ENCODE measurements around the gene TIFAB. TPM values are rescaled to one million over a fixed set of nuclear protein-coding genes. Genes with fewer than 3 reads are reported as not detected.

Gene TIFAB
- total RNA-seq, 1 experiment from 2014 or later: not detected

DNA sequence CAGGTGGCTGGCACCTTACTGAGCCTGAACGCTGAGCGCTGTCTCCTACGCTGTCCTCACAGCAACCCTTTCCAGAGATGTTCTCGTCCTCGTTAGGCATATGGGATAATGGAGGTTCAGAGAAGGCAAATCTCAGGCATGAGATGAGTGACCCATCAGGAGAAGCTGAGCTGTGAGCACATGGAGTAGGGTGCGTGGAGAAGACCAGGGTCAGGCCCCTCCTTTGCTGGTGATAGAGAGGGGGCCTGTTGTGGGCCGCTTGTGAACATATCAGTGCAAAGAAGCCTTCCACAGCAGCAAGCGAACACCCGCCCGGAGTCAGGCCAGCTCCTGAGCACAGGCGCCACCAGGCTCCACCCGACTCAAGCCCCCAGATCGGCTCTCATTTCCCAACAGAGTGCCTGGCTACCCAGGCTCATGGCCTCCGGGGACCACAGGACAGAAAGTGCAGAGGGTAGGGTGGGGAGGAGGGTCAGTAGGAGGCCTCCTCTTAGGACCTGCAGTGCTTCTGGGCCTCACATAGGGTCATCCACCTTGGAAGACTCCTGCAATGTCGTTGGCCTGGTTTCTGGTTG is 15.0 kb upstream of the TIFAB start:
- DNase-seq (ENCODE audit: low read depth, low spot score): no peak
- in situ Hi-C loops (cut with HindIII; ENCODE audit: low pct_unique_long_range_greater_than_20kb, low sequenced_read_pairs): loop anchor here (25.0 kb wide), 1 partner anchor 370 kb away; the partner anchor contains the start of gene SLC25A48

- peak; percentile 68 for DNase-seq (ENCODE audit: low read depth, low spot score)
- in situ Hi-C loops (cut with HindIII; ENCODE audit: low pct_unique_long_range_greater_than_20kb, low sequenced_read_pairs): loop anchor here (25.0 kb wide), 1 partner anchor 371 kb away; the partner anchor contains the start of gene SLC25A48
These were observed 14.3 kb upstream of the TIFAB start for GRCh38 chr5:135466178-135467050.

GRCh38 chr5:135465391-135466122 is 13.4 kb upstream of the TIFAB start:
- in situ Hi-C loops (cut with HindIII; ENCODE audit: low pct_unique_long_range_greater_than_20kb, low sequenced_read_pairs): loop anchor here (25.0 kb wide), 1 partner anchor 372 kb away; the partner anchor contains the start of gene SLC25A48
- no peak for DNase-seq (ENCODE audit: low read depth, low spot score)

- in situ Hi-C loops (cut with HindIII; ENCODE audit: low pct_unique_long_range_greater_than_20kb, low sequenced_read_pairs): loop anchor here (5.0 to 25.0 kb wide), 2 partner anchors 90 to 375 kb away; partner anchors contain the start of gene SLC25A48
- DNase-seq (ENCODE audit: low read depth, low spot score): peak; percentile 72
These were observed 10.2 kb upstream of the TIFAB start for GRCh38 chr5:135462304-135462703.

GRCh38 chr5:135461481-135462151 is 9.5 kb upstream of the TIFAB start:
- DNase-seq (ENCODE audit: low read depth, low spot score): no peak
- in situ Hi-C loops (cut with HindIII; ENCODE audit: low pct_unique_long_range_greater_than_20kb, low sequenced_read_pairs): loop anchor here (5.0 to 25.0 kb wide), 2 partner anchors 91 to 376 kb away; partner anchors contain the start of gene SLC25A48

GRCh38 chr5:135460246-135461033 is 8.3 kb upstream of the TIFAB start:
- in situ Hi-C loops (cut with HindIII; ENCODE audit: low pct_unique_long_range_greater_than_20kb, low sequenced_read_pairs): loop anchor here (5.0 to 25.0 kb wide), 2 partner anchors 92 to 377 kb away; partner anchors contain the start of gene SLC25A48
- DNase-seq (ENCODE audit: low read depth, low spot score): no peak

GRCh38 chr5:135458921-135459331 is 6.8 kb upstream of the TIFAB start:
- no peak for DNase-seq (ENCODE audit: low read depth, low spot score)
- in situ Hi-C loops (cut with HindIII; ENCODE audit: low pct_unique_long_range_greater_than_20kb, low sequenced_read_pairs): loop anchor here (25.0 kb wide), 1 partner anchor 378 kb away; the partner anchor contains the start of gene SLC25A48

- in situ Hi-C loops (cut with HindIII; ENCODE audit: low pct_unique_long_range_greater_than_20kb, low sequenced_read_pairs): loop anchor here (25.0 kb wide), 1 partner anchor 379 kb away; the partner anchor contains the start of gene SLC25A48
- no peak for DNase-seq (ENCODE audit: low read depth, low spot score)
These were observed 6.2 kb upstream of the TIFAB start for GRCh38 chr5:135458356-135458755.

GRCh38 chr5:135457424-135458071 is 5.4 kb upstream of the TIFAB start:
- DNase-seq (ENCODE audit: low read depth, low spot score): peak; percentile 72
- in situ Hi-C loops (cut with HindIII; ENCODE audit: low pct_unique_long_range_greater_than_20kb, low sequenced_read_pairs): loop anchor here (25.0 kb wide), 1 partner anchor 380 kb away; the partner anchor contains the start of gene SLC25A48

- DNase-seq (ENCODE audit: low read depth, low spot score): no peak
- in situ Hi-C loops (cut with HindIII; ENCODE audit: low pct_unique_long_range_greater_than_20kb, low sequenced_read_pairs): loop anchor here (25.0 kb wide), 1 partner anchor 381 kb away; the partner anchor contains the start of gene SLC25A48
These were observed 4.3 kb upstream of the TIFAB start for GRCh38 chr5:135456238-135457099.

- no peak for DNase-seq (ENCODE audit: low read depth, low spot score)
- in situ Hi-C loops (cut with HindIII; ENCODE audit: low pct_unique_long_range_greater_than_20kb, low sequenced_read_pairs): loop anchor here (25.0 kb wide), 1 partner anchor 381 kb away; the partner anchor contains the start of gene SLC25A48
These were observed 3.7 kb upstream of the TIFAB start for GRCh38 chr5:135455876-135456237.

GRCh38 chr5:135454946-135455345 is 2.8 kb upstream of the TIFAB start:
- in situ Hi-C loops (cut with HindIII; ENCODE audit: low pct_unique_long_range_greater_than_20kb, low sequenced_read_pairs): loop anchor here (25.0 kb wide), 1 partner anchor 382 kb away; the partner anchor contains the start of gene SLC25A48

DNA sequence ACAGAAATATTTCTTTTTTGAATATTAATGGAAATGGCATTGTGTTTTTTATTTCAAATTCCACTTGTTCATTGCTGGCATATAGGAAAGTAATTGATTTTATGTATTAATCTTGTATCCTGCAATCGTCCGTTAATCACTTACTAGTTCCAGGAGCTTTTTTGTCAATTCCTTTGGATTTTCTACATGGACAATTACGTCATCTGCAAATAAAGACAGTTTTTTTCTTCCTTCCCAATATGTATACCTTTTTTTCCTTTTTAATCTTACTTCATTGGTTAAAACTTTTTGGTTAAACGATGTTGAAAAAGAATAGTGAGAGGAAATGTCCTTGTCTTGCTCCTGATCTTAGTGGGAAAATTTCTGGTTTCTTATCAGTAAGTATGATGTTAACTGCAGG is 1.5 kb upstream of the TIFAB start:
- in situ Hi-C loops (cut with HindIII; ENCODE audit: low pct_unique_long_range_greater_than_20kb, low sequenced_read_pairs): loop anchor here (25.0 kb wide), 1 partner anchor 384 kb away; the partner anchor contains the start of gene SLC25A48

More at GRCh38 chr5:135454946-135455345, 2.8 kb upstream of the TIFAB start:
- DNase-seq (ENCODE audit: low read depth, low spot score): no peak

DNA sequence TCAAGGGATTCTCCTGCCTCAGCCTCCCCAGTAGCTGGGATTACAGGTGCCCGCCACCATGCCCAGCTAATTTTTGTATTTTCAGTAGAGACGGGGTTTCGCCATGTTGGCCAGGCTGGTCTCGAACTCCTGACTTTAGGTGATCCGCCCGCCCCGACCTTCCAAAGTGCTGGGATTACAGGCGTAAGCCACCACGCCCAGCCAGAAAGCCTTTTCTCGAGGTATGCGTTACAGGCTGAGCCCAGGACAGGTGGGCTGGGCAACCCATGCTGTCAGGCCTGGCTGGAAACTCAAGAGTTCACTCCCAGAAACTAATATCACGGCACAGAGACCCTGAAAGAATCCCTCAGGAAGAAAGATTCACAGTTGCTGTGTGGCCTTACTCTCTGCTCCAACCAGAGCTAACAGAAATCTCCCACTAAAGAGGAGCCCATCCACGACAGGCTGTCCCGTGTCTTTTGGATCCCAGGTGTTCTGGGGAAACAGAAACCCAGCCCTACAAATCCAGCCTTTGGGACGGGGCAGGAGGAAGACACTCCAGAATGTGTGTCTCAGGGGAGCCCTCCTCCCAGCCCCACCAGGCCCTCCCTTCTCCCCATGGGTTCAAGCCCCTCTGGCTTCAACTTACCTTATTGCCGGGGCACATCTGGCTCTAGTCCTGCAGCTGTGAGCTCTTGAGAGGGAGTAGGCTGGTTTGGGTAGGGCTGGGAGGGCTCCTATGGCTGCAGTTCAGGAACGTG is 400 bp downstream of the TIFAB start:
- in situ Hi-C loops (cut with HindIII; ENCODE audit: low pct_unique_long_range_greater_than_20kb, low sequenced_read_pairs): loop anchor here (25.0 kb wide), 1 partner anchor 386 kb away; the partner anchor contains the start of gene SLC25A48
- DNase-seq (ENCODE audit: low read depth, low spot score): no peak

More for the DNA sequence above, 1.5 kb upstream of the TIFAB start:
- no peak for DNase-seq (ENCODE audit: low read depth, low spot score)

Measured in SK-MEL-5 (cell line).